Measurements from ENCODE around the gene LSR. TPM values are rescaled to one million over a fixed set of nuclear protein-coding genes. Genes with fewer than 3 reads are reported as not detected.
A peak's percentile ranks its signal among the peaks of the same experiment; 100 is the strongest.

LSR gene
- total RNA-seq, 1 experiment from 2014 or later, result 152 TPM

- no peak overlapping the region for H3K18ac ChIP-seq (ENCODE audit: insufficient read length, low read depth, low read length)
- no peak overlapping the region for H3T11ph ChIP-seq (ENCODE audit: low read length)
- H3K9me3 ChIP-seq (ENCODE audit: control insufficient read depth, low read depth, low read length), result no peaks in the 10 kb centered on the region
- no peak overlapping the region for H3K23ac ChIP-seq (ENCODE audit: insufficient read length, low read depth, low read length)
- no peak overlapping the region for H3K56ac ChIP-seq (ENCODE audit: insufficient read length, low read depth, low read length)
- H3K27me3 ChIP-seq (ENCODE audit: insufficient read depth, low read length), result no peaks in the 10 kb centered on the region
- no peak for TF ChIP-seq CTCF (conservative IDR thresholded peaks at IDR 0.05)
- H2BK15ac ChIP-seq (ENCODE audit: low read depth, low read length), result no peak overlapping the region
- H2BK20ac ChIP-seq (ENCODE audit: low read depth, low read length, poor library complexity, severe bottlenecking), result no peak overlapping the region
- Mint-ChIP-seq H3K36me3 (ENCODE audit: insufficient read depth in 1 of 3, low read depth in 3 of 3) (no peaks in the 10 kb centered on the region), H3K27me3 (ENCODE audit: low read depth) (no peaks in the 10 kb centered on the region), H3K4me1 (peaks cover 0 to 10% of the 10 kb centered on the region in 2 experiments; a peak in 2 of 4 replicates), H3K4me3 (no peak overlapping the region; a peak in 1 of 5 replicates), H3K9me3 (no peaks in the 10 kb centered on the region), H3K27ac (peak overlapping the region in 2 of 3 experiments; percentile 3 to 34; a peak in 2 of 7 replicates)
- H3K9ac ChIP-seq (ENCODE audit: extremely low read depth, insufficient read length, low read length), result no peak overlapping the region
- no peak overlapping the region for H2AK5ac ChIP-seq (ENCODE audit: insufficient read length, low read length)
- H3K4me1 ChIP-seq (ENCODE audit: insufficient read depth, low read length), result no peaks in the 10 kb centered on the region; the same call in 1 of the 2 replicates
- no peak overlapping the region for H2BK120ac ChIP-seq (ENCODE audit: low read depth, low read length, poor library complexity, severe bottlenecking)
- H4K8ac ChIP-seq (replicated peaks; ENCODE audit: insufficient read length, low read depth, low read length), result no peak overlapping the region
- H3K79me2 ChIP-seq (ENCODE audit: insufficient read depth, low read length), result no peaks in the 10 kb centered on the region
- H2BK12ac ChIP-seq (ENCODE audit: insufficient read length, low read depth, low read length), result no peak overlapping the region
- WGBS (ENCODE audit: extremely low coverage, insufficient read length, low lambda C conversion rate), result no CpG with 5 or more reads among the region's 11 CpGs
- H4K91ac ChIP-seq (ENCODE audit: insufficient read length, low read depth, low read length), result no peak overlapping the region
- no peaks in the 10 kb centered on the region for H3K79me1 ChIP-seq (ENCODE audit: insufficient read depth, low read depth, low read length, poor library complexity, severe bottlenecking)
- no peak overlapping the region for H3K27ac ChIP-seq (ENCODE audit: insufficient read length, low read depth, low read length)
- no peak overlapping the region for H3K4me2 ChIP-seq (ENCODE audit: insufficient read depth, insufficient read length, low read length)
- no peak overlapping the region for H2AFZ ChIP-seq (ENCODE audit: low read length)
- no peak overlapping the region for H4K5ac ChIP-seq (ENCODE audit: insufficient read length, low read depth, low read length)
- no peak for DNase-seq
- H3K4ac ChIP-seq (ENCODE audit: low read depth, low read length), result no peak overlapping the region
- no peaks in the 10 kb centered on the region for H4K20me1 ChIP-seq (ENCODE audit: control insufficient read depth, insufficient read depth, insufficient read length)
- H3K14ac ChIP-seq (ENCODE audit: insufficient read depth, low read length), result no peak overlapping the region
- H2BK5ac ChIP-seq (ENCODE audit: insufficient read length, low read length), result no peak overlapping the region
- H3K23me2 ChIP-seq (ENCODE audit: insufficient read length, low read depth, low read length, poor library complexity, severe bottlenecking), result no peaks in the 10 kb centered on the region
These were observed 55.2 kb downstream of the LSR start for GRCh38 chr19:35304036-35304435.
